Nephron progenitor cell (in vitro differentiated cells): ENCODE measurements around the gene RBP3.
"Not testable (repeated sequence)": the region's sequence is repeated elsewhere in the genome, so short reads cannot be mapped to it uniquely, and the experiment has no call there.

Experiments used
- DNase-seq: peaks from one replicate; pipeline ENCODE4 v3.0.0; 2021
- H3K27ac Mint-ChIP-seq: 2 replicates; pipeline ENCODE4 v1.8.0; 2021; ENCODE audit warnings: mild to moderate bottlenecking, moderate library complexity, mixed read lengths
- H3K27me3 Mint-ChIP-seq: 2 replicates; pipeline ENCODE4 v1.8.0; 2021; ENCODE audit warnings: mild to moderate bottlenecking, low read depth, mixed read lengths; ENCODE audit not compliant: poor library complexity
- H3K36me3 Mint-ChIP-seq: 2 replicates; pipeline ENCODE4 v1.8.0; 2021; ENCODE audit warnings: low read depth, mixed read lengths
- H3K4me1 Mint-ChIP-seq: 2 replicates; pipeline ENCODE4 v1.8.0; 2021; ENCODE audit warnings: mixed read lengths
- H3K4me3 Mint-ChIP-seq: 2 replicates; pipeline ENCODE4 v1.8.0; 2021; ENCODE audit warnings: mild to moderate bottlenecking, moderate library complexity, mixed read lengths
- H3K9me3 Mint-ChIP-seq: 2 replicates; pipeline ENCODE4 v1.8.0; 2021; ENCODE audit warnings: mild to moderate bottlenecking, moderate library complexity, mixed read lengths
- CTCF ChIP-seq: fragments of 200-600 bp; sonication (generic); IDR thresholded peaks from 2 replicates; pipeline ENCODE4 v1.5.0; 2021; ENCODE audit warnings: antibody characterized with exemption

RBP3 gene

GRCh38 chr10:47381427-47382379, 33.5 kb downstream of the RBP3 start:
- H3K27ac Mint-ChIP-seq = no peak overlapping the region
- H3K27me3 Mint-ChIP-seq = peaks cover 75% of the 10 kb centered on the region
- H3K4me1 Mint-ChIP-seq = peaks cover 26% of the 10 kb centered on the region
- H3K36me3 Mint-ChIP-seq = no peaks in the 10 kb centered on the region
- H3K9me3 Mint-ChIP-seq = peaks cover 7% of the 10 kb centered on the region
- TF ChIP-seq CTCF = no peak
- no peak for DNase-seq
- H3K4me3 Mint-ChIP-seq = no peak overlapping the region

- Mint-ChIP-seq H3K27me3 (peaks cover 81% of the 10 kb centered on the region), H3K9me3 (peaks cover 12% of the 10 kb centered on the region), H3K27ac (no peak overlapping the region), H3K4me1 (peaks cover 16% of the 10 kb centered on the region), H3K4me3 (peak overlapping the region; percentile 87), H3K36me3 (no peaks in the 10 kb centered on the region)
- no peak for DNase-seq
- TF ChIP-seq CTCF = no peak
Observed at GRCh38 chr10:47383261-47384147, 35.3 kb downstream of the RBP3 start.

- H3K4me3 Mint-ChIP-seq = peak within 1 kb of the TSS; percentile 92
Observed at GRCh38 chr10:47384148-47384921, 36.2 kb downstream of the RBP3 start, which contains the start of gene ZNF488. ZNF488 (minus strand) TSS chr10:47384293; CDS start chr10:47368829, 15,464 bp downstream.

GRCh38 chr10:47386104-47386503, 37.9 kb downstream of the RBP3 start:
- Mint-ChIP-seq H3K27me3 (peaks cover 63% of the 10 kb centered on the region), H3K9me3 (peaks cover 12% of the 10 kb centered on the region), H3K4me1 (peaks cover 16% of the 10 kb centered on the region)
- H3K4me3 Mint-ChIP-seq, H3K36me3 Mint-ChIP-seq, DNase-seq, H3K27ac Mint-ChIP-seq: not testable (repeated sequence)

More at GRCh38 chr10:47384148-47384921, 36.2 kb downstream of the RBP3 start, which contains the start of gene ZNF488:
- no peaks in the 10 kb centered on the region for H3K36me3 Mint-ChIP-seq
- TF ChIP-seq CTCF = no peak
- peaks cover 74% of the 10 kb centered on the region for H3K27me3 Mint-ChIP-seq
- DNase-seq = peak; percentile 88
- peaks cover 12% of the 10 kb centered on the region for H3K9me3 Mint-ChIP-seq
- peaks cover 16% of the 10 kb centered on the region for H3K4me1 Mint-ChIP-seq
- no peak within 1 kb of the TSS for H3K27ac Mint-ChIP-seq

GRCh38 chr10:47388879-47389278, 40.7 kb downstream of the RBP3 start:
- peaks cover 8% of the 10 kb centered on the region for H3K4me1 Mint-ChIP-seq

More at GRCh38 chr10:47388879-47389278, 40.7 kb downstream of the RBP3 start:
- no peak for TF ChIP-seq CTCF
- H3K27me3 Mint-ChIP-seq = peaks cover 43% of the 10 kb centered on the region
- H3K36me3 Mint-ChIP-seq = no peaks in the 10 kb centered on the region
- H3K9me3 Mint-ChIP-seq = peaks cover 19% of the 10 kb centered on the region
- no peak overlapping the region for H3K4me3 Mint-ChIP-seq
- H3K27ac Mint-ChIP-seq = no peak overlapping the region
- DNase-seq = no peak
